ENCODE results near the gene ALDOA. TPM values are rescaled to one million over a fixed set of nuclear protein-coding genes. Genes with fewer than 3 reads are reported as not detected.
A peak's percentile ranks its signal among the peaks of the same experiment; 100 is the strongest.

The ALDOA gene
- total and polyA plus RNA-seq, 2 experiments from 2014 or later = 397 to 882 TPM

GRCh38 chr16:30082545-30083090 is 17.1 kb downstream of the ALDOA start:
- Histone ChIP-seq H3K27me3 (no peaks in the 10 kb centered on the region), H3K4me3 (no peak overlapping the region), H3K9me2 (replicated peaks; ENCODE audit: insufficient read depth) (no peaks in the 10 kb centered on the region), H3K9me3 (ENCODE audit: low read depth) (no peaks in the 10 kb centered on the region), H3K36me3 (replicated peaks; ENCODE audit: insufficient read depth, low read depth) (no peaks in the 10 kb centered on the region), H2AFZ (no peak overlapping the region), H3K4me2 (no peak overlapping the region), H3K27ac (no peak overlapping the region), H4K20me1 (ENCODE audit: insufficient read depth, poor library complexity, severe bottlenecking) (peaks cover 12% of the 10 kb centered on the region), H3K4me1 (ENCODE audit: insufficient read depth) (peaks cover 5% of the 10 kb centered on the region), H3K79me2 (peaks cover 34% of the 10 kb centered on the region)
- no peak for DNase-seq (ENCODE audit: low spot score)
- 92% methylated on average over 20 of the region's 20 CpGs for WGBS (ENCODE audit: low lambda C conversion rate, missing lambda C conversion rate)
- peak; percentile 22 for TF ChIP-seq CTCF (IDR thresholded peaks at IDR 0.05; ENCODE audit: poor library complexity)
- no peak for TF ChIP-seq EZH2phosphoT487 (IDR thresholded peaks at IDR 0.05; ENCODE audit: low read depth, severe bottlenecking, unreplicated experiment)

GRCh38 chr16:30083216-30084055 is 17.9 kb downstream of the ALDOA start:
- WGBS (ENCODE audit: low lambda C conversion rate, missing lambda C conversion rate) = 94% methylated on average over 24 of the region's 24 CpGs
- no peak for DNase-seq (ENCODE audit: low spot score)
- Histone ChIP-seq H3K27me3 (no peaks in the 10 kb centered on the region), H3K79me2 (peaks cover 26% of the 10 kb centered on the region), H3K27ac (no peak overlapping the region), H3K9me3 (ENCODE audit: low read depth) (no peaks in the 10 kb centered on the region), H3K4me1 (ENCODE audit: insufficient read depth) (peaks cover 5% of the 10 kb centered on the region), H3K36me3 (replicated peaks; ENCODE audit: insufficient read depth, low read depth) (no peaks in the 10 kb centered on the region), H4K20me1 (ENCODE audit: insufficient read depth, poor library complexity, severe bottlenecking) (peaks cover 5% of the 10 kb centered on the region), H3K4me2 (no peak overlapping the region), H3K4me3 (no peak overlapping the region), H3K9me2 (replicated peaks; ENCODE audit: insufficient read depth) (no peaks in the 10 kb centered on the region), H2AFZ (no peak overlapping the region)
- TF ChIP-seq CTCF (IDR thresholded peaks at IDR 0.05; ENCODE audit: poor library complexity) = no peak
- TF ChIP-seq EZH2phosphoT487 (IDR thresholded peaks at IDR 0.05; ENCODE audit: low read depth, severe bottlenecking, unreplicated experiment) = no peak

GRCh38 chr16:30084096-30084815 is 18.7 kb downstream of the ALDOA start:
- peaks cover 5% of the 10 kb centered on the region for H3K4me1 ChIP-seq (ENCODE audit: insufficient read depth)
- H4K20me1 ChIP-seq (ENCODE audit: insufficient read depth, poor library complexity, severe bottlenecking) = peaks cover 3% of the 10 kb centered on the region
- no peaks in the 10 kb centered on the region for H3K27me3 ChIP-seq
- H3K4me3 ChIP-seq = no peak overlapping the region
- no peak for DNase-seq (ENCODE audit: low spot score)
- no peaks in the 10 kb centered on the region for H3K9me2 ChIP-seq (replicated peaks; ENCODE audit: insufficient read depth)
- H2AFZ ChIP-seq = no peak overlapping the region
- H3K27ac ChIP-seq = no peak overlapping the region
- H3K9me3 ChIP-seq (ENCODE audit: low read depth) = no peaks in the 10 kb centered on the region
- 96% methylated on average over 18 of the region's 18 CpGs for WGBS (ENCODE audit: low lambda C conversion rate, missing lambda C conversion rate)
- H3K4me2 ChIP-seq = no peak overlapping the region
- TF ChIP-seq EZH2phosphoT487 (IDR thresholded peaks at IDR 0.05; ENCODE audit: low read depth, severe bottlenecking, unreplicated experiment) (no peak), EZH2 (IDR thresholded peaks at IDR 0.05; ENCODE audit: borderline replicate concordance) (no peak), CTCF (IDR thresholded peaks at IDR 0.05; ENCODE audit: poor library complexity) (no peak)
- H3K79me2 ChIP-seq = peaks cover 18% of the 10 kb centered on the region
- no peaks in the 10 kb centered on the region for H3K36me3 ChIP-seq (replicated peaks; ENCODE audit: insufficient read depth, low read depth)

All from hepatocyte (in vitro differentiated cells).